G401.6 (cell line): ENCODE measurements around the gene TMEM94.
"Not testable (repeated sequence)": the region's sequence is repeated elsewhere in the genome, so short reads cannot be mapped to it uniquely, and the experiment has no call there.

Experiments
- FAIRE-seq: peaks from 2 replicates; lab custom pipeline; 2012; peaks lifted over from hg19 to GRCh38; lab: Jason Lieb, UNC

TMEM94 gene

GRCh38 chr17:75445896-75446295 lies 10.5 kb upstream of the TMEM94 start:
- FAIRE-seq = not testable (repeated sequence)

- no peak for FAIRE-seq
Measured at GRCh38 chr17:75447951-75448856, 8.2 kb upstream of the TMEM94 start.

- no peak for FAIRE-seq
Measured at GRCh38 chr17:75450270-75450669, 6.2 kb upstream of the TMEM94 start.

GRCh38 chr17:75454193-75454592 lies 2.2 kb upstream of the TMEM94 start:
- FAIRE-seq = no peak

GRCh38 chr17:75454672-75455071 lies 1.8 kb upstream of the TMEM94 start:
- FAIRE-seq = not testable (repeated sequence)

GRCh38 chr17:75456039-75456416 lies 407 bp upstream of the TMEM94 start:
- FAIRE-seq = no peak

- FAIRE-seq = no peak
Measured at GRCh38 chr17:75457047-75457654, 716 bp downstream of the TMEM94 start.

GRCh38 chr17:75459246-75459589 lies 2.8 kb downstream of the TMEM94 start:
- no peak for FAIRE-seq

GRCh38 chr17:75459590-75460267 lies 3.3 kb downstream of the TMEM94 start:
- FAIRE-seq = no peak

GRCh38 chr17:75460295-75460694 lies 3.9 kb downstream of the TMEM94 start:
- FAIRE-seq = no peak

GRCh38 chr17:75463603-75464002 lies 7.2 kb downstream of the TMEM94 start:
- no peak for FAIRE-seq

- no peak for FAIRE-seq
Measured at GRCh38 chr17:75465039-75465438, 8.6 kb downstream of the TMEM94 start.

GRCh38 chr17:75468291-75468754 lies 11.9 kb downstream of the TMEM94 start:
- no peak for FAIRE-seq

GRCh38 chr17:75468779-75469373 lies 12.4 kb downstream of the TMEM94 start:
- FAIRE-seq = no peak

- FAIRE-seq = no peak
Measured at GRCh38 chr17:75471207-75471606, 14.8 kb downstream of the TMEM94 start.

GRCh38 chr17:75472119-75472518 lies 15.7 kb downstream of the TMEM94 start:
- no peak for FAIRE-seq

- FAIRE-seq = no peak
Measured at GRCh38 chr17:75473246-75473645, 16.8 kb downstream of the TMEM94 start.

GRCh38 chr17:75474736-75475135 lies 18.3 kb downstream of the TMEM94 start:
- FAIRE-seq = no peak

- FAIRE-seq = no peak
Measured at GRCh38 chr17:75475144-75475835, 18.9 kb downstream of the TMEM94 start.

- no peak for FAIRE-seq
Measured at GRCh38 chr17:75475851-75476250, 19.4 kb downstream of the TMEM94 start.

GRCh38 chr17:75476271-75476671 lies 19.8 kb downstream of the TMEM94 start:
- no peak for FAIRE-seq
